Measurements from ENCODE around the gene ACE.

DNA sequence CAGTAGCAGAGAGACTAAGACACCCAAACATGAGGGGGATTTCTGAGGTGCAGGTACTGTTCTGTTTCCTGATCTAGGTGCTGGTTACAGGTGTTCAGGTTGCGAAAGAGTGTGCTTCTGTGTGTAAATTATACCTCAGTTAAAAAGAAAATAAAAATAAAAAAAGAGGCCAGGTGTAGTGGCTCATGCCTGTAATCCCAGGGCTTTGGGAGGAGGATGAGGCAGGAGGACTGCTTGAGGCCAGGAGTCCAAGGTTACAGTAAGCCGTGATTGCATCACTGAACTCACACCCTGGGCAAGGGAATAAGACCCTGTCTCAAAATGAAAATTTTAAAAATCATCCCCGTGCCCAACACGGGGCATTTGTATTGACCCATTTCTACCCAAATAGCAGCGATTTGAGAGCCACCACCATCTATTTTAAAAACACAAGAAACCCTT lies 70.2 kb downstream of the ACE start:
- TF ChIP-seq, protein P1, sequence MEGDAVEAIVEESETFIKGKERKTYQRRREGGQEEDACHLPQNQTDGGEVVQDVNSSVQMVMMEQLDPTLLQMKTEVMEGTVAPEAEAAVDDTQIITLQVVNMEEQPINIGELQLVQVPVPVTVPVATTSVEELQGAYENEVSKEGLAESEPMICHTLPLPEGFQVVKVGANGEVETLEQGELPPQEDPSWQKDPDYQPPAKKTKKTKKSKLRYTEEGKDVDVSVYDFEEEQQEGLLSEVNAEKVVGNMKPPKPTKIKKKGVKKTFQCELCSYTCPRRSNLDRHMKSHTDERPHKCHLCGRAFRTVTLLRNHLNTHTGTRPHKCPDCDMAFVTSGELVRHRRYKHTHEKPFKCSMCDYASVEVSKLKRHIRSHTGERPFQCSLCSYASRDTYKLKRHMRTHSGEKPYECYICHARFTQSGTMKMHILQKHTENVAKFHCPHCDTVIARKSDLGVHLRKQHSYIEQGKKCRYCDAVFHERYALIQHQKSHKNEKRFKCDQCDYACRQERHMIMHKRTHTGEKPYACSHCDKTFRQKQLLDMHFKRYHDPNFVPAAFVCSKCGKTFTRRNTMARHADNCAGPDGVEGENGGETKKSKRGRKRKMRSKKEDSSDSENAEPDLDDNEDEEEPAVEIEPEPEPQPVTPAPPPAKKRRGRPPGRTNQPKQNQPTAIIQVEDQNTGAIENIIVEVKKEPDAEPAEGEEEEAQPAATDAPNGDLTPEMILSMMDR (IDR thresholded peaks at IDR 0.05) = no peak
- no peak for TF ChIP-seq POLR2A (IDR thresholded peaks at IDR 0.05)

Measured in lower leg skin (tissue), 3 donors.